Liver (tissue), 3 donors: Measurements from ENCODE around the gene CACNA1D.

Experiments
- EGR1 ChIP-seq, 2 donors: IDR thresholded peaks; 2 replicates each; pipeline ENCODE4 v1.6.1; 2016 to 2018; ENCODE audit warnings: antibody characterized with exemption in 2 of 2, low read depth in 2 of 2
- JUND ChIP-seq, 2 donors: IDR thresholded peaks; 2 replicates each; pipeline ENCODE4 v1.6.1; 2016; ENCODE audit warnings: antibody characterized with exemption in 2 of 2
- RAD21 ChIP-seq, 2 donors: IDR thresholded peaks; 2 replicates each; pipeline ENCODE4 v1.6.1; 2016; ENCODE audit warnings: antibody characterized with exemption in 2 of 2, mild to moderate bottlenecking in 2 of 2
- RXRA ChIP-seq, 2 donors: IDR thresholded peaks; 2 replicates each; pipeline ENCODE4 v1.6.1; 2017 to 2018; ENCODE audit warnings: antibody characterized with exemption in 2 of 2, mild to moderate bottlenecking in 1 of 2
- SP1 ChIP-seq: IDR thresholded peaks from 2 replicates; pipeline ENCODE4 v1.6.1; 2018; ENCODE audit warnings: antibody characterized with exemption, mild to moderate bottlenecking
- TAF1 ChIP-seq: conservative IDR thresholded peaks from 2 replicates; pipeline ENCODE4 v1.6.1; 2016; ENCODE audit warnings: antibody characterized with exemption, mild to moderate bottlenecking
- YY1 ChIP-seq: IDR thresholded peaks from 2 replicates; pipeline ENCODE4 v1.6.1; 2016; ENCODE audit warnings: antibody characterized with exemption, mild to moderate bottlenecking
- TF ChIP-seq, protein P1 (sequence below): fragments of 150-350 bp; IDR thresholded peaks from 2 replicates; pipeline ENCODE4 v1.5.1; 2017; ENCODE audit warnings: improper control_type of control experiment, low read depth, low read length; ENCODE audit not compliant: missing input control
- TF ChIP-seq, protein P2 (sequence below): IDR thresholded peaks from 2 replicates; pipeline ENCODE4 v1.6.1; 2016; ENCODE audit warnings: antibody characterized with exemption, mild to moderate bottlenecking
- TF ChIP-seq, protein P3 (sequence below): IDR thresholded peaks from 2 replicates; pipeline ENCODE4 v1.6.1; 2016; ENCODE audit warnings: antibody characterized with exemption
- TF ChIP-seq, protein P4 (sequence below): IDR thresholded peaks from 2 replicates; pipeline ENCODE4 v1.6.1; 2016; ENCODE audit warnings: antibody characterized with exemption
- donor health status: healthy.
- donor health status: healthy.

DNA sequence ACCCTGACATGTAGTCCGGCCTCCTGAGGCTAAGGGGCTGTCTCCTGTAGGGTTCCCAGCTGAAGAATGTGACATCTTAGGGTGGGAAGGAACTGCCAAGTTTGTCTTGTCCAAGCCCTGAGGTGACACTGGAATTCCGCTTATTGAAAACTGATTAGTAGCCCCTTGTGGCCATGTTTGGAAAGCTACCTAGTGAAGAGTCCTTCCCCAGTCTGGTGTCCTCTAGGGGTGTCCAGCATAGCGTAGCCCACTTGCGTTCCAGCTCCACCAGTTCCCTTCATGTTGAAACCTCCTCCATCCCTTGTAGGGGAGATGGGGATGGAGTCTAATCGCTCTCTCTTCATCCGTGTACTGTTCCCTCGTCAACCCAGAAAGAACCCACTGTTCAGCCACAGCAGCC lies 272.3 kb downstream of the CACNA1D start:
- TF ChIP-seq, protein P1, sequence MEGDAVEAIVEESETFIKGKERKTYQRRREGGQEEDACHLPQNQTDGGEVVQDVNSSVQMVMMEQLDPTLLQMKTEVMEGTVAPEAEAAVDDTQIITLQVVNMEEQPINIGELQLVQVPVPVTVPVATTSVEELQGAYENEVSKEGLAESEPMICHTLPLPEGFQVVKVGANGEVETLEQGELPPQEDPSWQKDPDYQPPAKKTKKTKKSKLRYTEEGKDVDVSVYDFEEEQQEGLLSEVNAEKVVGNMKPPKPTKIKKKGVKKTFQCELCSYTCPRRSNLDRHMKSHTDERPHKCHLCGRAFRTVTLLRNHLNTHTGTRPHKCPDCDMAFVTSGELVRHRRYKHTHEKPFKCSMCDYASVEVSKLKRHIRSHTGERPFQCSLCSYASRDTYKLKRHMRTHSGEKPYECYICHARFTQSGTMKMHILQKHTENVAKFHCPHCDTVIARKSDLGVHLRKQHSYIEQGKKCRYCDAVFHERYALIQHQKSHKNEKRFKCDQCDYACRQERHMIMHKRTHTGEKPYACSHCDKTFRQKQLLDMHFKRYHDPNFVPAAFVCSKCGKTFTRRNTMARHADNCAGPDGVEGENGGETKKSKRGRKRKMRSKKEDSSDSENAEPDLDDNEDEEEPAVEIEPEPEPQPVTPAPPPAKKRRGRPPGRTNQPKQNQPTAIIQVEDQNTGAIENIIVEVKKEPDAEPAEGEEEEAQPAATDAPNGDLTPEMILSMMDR: no peak
- TF ChIP-seq RXRA (IDR thresholded peaks at IDR 0.05) (no peak), YY1 (no peak), SP1 (no peak), EGR1 (IDR thresholded peaks at IDR 0.05; ENCODE audit: low read depth in 2 of 2) (no peak), JUND (IDR thresholded peaks at IDR 0.05) (no peak), RAD21 (IDR thresholded peaks at IDR 0.05) (no peak), TAF1 (no peak)
- TF ChIP-seq, protein P2, sequence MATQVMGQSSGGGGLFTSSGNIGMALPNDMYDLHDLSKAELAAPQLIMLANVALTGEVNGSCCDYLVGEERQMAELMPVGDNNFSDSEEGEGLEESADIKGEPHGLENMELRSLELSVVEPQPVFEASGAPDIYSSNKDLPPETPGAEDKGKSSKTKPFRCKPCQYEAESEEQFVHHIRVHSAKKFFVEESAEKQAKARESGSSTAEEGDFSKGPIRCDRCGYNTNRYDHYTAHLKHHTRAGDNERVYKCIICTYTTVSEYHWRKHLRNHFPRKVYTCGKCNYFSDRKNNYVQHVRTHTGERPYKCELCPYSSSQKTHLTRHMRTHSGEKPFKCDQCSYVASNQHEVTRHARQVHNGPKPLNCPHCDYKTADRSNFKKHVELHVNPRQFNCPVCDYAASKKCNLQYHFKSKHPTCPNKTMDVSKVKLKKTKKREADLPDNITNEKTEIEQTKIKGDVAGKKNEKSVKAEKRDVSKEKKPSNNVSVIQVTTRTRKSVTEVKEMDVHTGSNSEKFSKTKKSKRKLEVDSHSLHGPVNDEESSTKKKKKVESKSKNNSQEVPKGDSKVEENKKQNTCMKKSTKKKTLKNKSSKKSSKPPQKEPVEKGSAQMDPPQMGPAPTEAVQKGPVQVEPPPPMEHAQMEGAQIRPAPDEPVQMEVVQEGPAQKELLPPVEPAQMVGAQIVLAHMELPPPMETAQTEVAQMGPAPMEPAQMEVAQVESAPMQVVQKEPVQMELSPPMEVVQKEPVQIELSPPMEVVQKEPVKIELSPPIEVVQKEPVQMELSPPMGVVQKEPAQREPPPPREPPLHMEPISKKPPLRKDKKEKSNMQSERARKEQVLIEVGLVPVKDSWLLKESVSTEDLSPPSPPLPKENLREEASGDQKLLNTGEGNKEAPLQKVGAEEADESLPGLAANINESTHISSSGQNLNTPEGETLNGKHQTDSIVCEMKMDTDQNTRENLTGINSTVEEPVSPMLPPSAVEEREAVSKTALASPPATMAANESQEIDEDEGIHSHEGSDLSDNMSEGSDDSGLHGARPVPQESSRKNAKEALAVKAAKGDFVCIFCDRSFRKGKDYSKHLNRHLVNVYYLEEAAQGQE: no peak
- TF ChIP-seq, protein P3, sequence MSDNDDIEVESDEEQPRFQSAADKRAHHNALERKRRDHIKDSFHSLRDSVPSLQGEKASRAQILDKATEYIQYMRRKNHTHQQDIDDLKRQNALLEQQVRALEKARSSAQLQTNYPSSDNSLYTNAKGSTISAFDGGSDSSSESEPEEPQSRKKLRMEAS: no peak
- TF ChIP-seq, protein P4, sequence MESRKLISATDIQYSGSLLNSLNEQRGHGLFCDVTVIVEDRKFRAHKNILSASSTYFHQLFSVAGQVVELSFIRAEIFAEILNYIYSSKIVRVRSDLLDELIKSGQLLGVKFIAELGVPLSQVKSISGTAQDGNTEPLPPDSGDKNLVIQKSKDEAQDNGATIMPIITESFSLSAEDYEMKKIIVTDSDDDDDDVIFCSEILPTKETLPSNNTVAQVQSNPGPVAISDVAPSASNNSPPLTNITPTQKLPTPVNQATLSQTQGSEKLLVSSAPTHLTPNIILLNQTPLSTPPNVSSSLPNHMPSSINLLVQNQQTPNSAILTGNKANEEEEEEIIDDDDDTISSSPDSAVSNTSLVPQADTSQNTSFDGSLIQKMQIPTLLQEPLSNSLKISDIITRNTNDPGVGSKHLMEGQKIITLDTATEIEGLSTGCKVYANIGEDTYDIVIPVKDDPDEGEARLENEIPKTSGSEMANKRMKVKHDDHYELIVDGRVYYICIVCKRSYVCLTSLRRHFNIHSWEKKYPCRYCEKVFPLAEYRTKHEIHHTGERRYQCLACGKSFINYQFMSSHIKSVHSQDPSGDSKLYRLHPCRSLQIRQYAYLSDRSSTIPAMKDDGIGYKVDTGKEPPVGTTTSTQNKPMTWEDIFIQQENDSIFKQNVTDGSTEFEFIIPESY: no peak
